Measurements from ENCODE around the gene MOB3C. TPM values are rescaled to one million over a fixed set of nuclear protein-coding genes. Genes with fewer than 3 reads are reported as not detected.

MOB3C gene
- total RNA-seq, 2 donors from 2014 or later, result 12.3 to 20.7 TPM

DNA sequence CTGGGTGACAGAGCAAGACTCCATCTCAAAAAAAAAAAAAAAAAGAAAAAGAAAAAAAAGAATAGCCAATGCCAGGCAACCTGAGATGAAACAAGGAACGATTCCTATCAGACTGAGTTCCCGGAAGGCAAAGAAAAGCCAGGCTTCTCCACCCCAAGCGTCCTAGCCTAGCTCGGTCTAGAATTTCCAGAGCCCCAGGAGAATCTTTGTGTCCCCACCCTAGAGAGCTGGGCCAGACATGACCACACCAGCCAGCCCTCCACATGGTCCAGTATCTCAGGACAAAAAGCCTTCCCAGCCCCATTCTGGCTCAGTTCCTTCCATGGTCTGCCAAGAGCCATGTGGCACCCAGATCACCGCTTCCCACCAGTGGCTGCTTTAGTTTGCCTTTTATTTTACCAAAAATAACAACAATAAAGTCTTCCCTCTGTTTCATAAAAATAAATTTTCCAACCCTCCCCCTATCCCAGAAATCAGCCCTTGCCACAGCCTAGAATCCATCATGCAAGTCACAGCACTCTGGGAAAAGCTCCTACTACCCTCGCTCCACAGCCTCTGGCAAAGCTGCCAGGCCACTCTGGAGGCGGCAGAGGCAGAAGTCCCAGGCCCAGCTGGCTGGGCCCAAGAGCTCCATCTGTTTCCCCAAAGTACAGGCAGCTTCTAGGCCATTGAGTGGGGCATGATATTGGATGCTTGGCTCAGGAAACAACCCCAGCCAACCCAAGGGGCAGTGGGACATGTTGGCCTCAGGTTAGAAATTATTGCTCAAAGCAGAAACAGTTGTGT is 9.1 kb downstream of the MOB3C start:
- no peaks in the 10 kb centered on the region for H3K9me3 Mint-ChIP-seq
- DNase-seq (ENCODE audit: low spot score), result no peak
- no peaks in the 10 kb centered on the region for H3K36me3 Mint-ChIP-seq
- ATAC-seq, result no peak
- H3K27me3 Mint-ChIP-seq, result no peaks in the 10 kb centered on the region
- H3K4me1 Mint-ChIP-seq (ENCODE audit: low read depth in 2 of 2), result peaks cover 36 to 39% of the 10 kb centered on the region in 2 donors
- no peak overlapping the region for H3K4me3 Mint-ChIP-seq
- H3K27ac Mint-ChIP-seq, result no peak overlapping the region

DNA sequence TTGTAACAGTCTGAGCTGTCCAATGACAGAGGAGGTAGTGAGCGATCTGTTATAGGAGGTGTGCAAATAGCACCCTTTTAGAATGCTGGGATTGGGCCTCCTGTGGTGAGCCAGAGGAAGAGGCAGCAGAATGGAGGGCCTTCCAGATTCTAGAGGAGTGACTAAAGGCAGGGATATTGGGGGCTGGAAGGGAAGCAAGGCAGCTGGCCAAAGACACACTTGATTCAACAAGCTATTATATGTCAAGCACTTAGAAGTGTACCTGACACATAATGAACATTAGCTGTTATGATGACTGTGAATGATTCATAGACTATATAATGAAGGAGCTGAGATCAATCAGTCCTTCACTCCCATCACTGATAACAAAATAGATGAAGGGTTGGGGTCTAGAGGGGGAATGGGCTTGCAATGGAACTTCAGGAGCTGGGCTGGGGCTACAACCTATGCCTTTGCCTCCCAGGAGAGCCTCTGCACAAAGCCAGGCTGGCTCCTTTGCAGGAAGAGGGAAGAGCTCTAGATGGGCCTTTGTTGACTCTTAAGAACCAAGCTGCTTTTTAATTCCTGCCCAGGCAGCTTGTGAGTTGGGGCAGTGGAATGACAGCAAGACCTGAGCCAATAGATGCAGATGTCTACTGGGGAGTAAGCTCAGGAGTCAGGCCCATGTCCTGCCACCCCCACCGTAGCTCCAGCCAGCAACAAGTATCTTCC is 10.2 kb downstream of the MOB3C start:
- Mint-ChIP-seq H3K27ac (peak overlapping the region; percentile 11 to 59), H3K4me1 (ENCODE audit: low read depth in 2 of 2) (peaks cover 40 to 43% of the 10 kb centered on the region in 2 donors), H3K27me3 (no peaks in the 10 kb centered on the region), H3K9me3 (no peaks in the 10 kb centered on the region), H3K36me3 (no peaks in the 10 kb centered on the region), H3K4me3 (peak overlapping the region; percentile 95)
- no peak for ATAC-seq
- DNase-seq (ENCODE audit: low spot score), result no peak

DNA sequence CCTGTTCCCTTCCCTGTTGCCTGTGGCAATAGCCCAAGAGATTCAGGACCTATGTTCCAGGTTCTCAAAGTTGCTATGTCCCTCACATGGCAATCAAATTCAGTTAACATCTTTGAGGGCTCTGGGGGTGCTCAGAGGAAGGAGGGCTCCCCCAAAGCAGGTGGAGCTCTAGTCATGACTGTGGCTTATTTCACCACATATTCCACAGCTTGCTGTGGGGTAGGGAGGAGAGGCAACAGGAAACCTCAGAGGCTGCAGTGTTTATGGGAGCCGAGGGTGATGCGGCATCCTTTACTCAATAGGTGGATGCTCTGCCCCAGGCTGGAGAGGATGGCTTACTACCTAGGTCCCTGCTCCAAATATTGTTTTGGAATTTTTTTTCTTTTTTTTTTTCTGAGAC is 11.4 kb downstream of the MOB3C start:
- Mint-ChIP-seq H3K9me3 (no peaks in the 10 kb centered on the region), H3K4me3 (peak overlapping the region; percentile 95), H3K27me3 (no peaks in the 10 kb centered on the region), H3K4me1 (ENCODE audit: low read depth in 2 of 2) (peaks cover 46 to 49% of the 10 kb centered on the region in 2 donors), H3K27ac (peak overlapping the region in 1 of 2 donors; percentile 92), H3K36me3 (no peaks in the 10 kb centered on the region)
- DNase-seq (ENCODE audit: low spot score), result no peak
- ATAC-seq, result no peak

DNA sequence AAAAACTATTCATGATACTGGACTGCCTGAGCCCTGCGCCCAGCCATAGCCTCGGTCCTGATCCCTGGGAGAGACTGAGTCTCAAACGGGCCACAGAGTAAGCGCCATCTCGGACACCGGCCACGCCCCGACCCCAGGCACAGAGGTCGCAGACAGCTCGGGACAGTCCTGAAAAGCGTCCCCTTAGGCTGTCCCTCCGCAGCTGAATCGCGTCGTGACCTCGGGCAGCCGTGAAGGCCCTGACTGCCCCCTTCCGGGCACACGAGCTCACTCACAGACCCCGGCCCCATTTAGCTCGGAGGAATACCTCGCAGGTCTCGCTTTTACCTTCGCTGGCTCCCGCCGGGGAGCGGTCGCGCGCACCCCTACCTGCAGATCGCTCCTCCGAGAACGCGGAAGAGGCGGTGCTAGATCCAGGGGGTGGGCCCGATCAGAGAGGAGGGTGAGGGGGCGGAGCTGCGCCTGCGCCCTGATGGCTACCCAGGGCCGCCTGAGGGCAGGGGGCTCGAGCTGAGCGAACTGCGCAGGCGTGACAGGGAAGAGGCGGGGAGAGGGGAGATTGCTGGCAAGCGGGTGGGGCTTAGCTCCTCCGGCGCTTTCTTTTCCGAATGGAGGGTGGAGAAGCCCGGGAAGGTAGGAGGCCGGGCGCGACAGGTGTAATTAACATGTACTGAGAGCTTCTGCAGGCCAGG is 12.6 kb downstream of the MOB3C start, which contains the start of gene MKNK1:
MKNK1 (minus strand) TSS at position 411 of the 692 bp plus-strand sequence. CDS start 20,941 bp downstream, outside the sequence.
- ATAC-seq, result peak; percentile 98 to 99
- no peaks in the 10 kb centered on the region for H3K36me3 Mint-ChIP-seq
- peak within 1 kb of the TSS; percentile 73 to 92 for H3K27ac Mint-ChIP-seq
- peak within 1 kb of the TSS; percentile 95 for H3K4me3 Mint-ChIP-seq
- DNase-seq (ENCODE audit: low spot score), result peak; percentile 98
- H3K27me3 Mint-ChIP-seq, result no peaks in the 10 kb centered on the region
- H3K4me1 Mint-ChIP-seq (ENCODE audit: low read depth in 2 of 2), result peaks cover 52 to 57% of the 10 kb centered on the region in 2 donors
- no peaks in the 10 kb centered on the region for H3K9me3 Mint-ChIP-seq

DNA sequence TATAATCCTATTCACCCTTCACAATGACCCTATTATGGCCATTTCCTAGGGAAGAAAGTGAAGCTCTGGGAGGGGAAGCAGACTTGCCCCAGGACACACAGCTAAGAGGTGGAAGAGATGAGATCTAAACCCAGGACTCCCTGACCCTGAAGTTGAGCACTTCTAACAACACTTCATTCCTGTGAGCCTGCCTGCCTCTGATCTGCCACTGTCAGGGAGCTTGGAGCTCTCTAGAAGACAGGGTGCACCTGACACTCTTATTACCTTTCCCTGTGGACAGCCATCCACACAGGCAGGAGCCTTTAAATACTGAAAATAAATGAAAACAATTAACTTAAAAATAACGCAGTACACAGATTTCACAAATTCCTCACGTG is 13.1 kb downstream of the MOB3C start:
- Mint-ChIP-seq H3K36me3 (no peaks in the 10 kb centered on the region), H3K9me3 (no peaks in the 10 kb centered on the region), H3K27ac (peak overlapping the region; percentile 73 to 92), H3K4me1 (ENCODE audit: low read depth in 2 of 2) (peaks cover 56 to 59% of the 10 kb centered on the region in 2 donors), H3K4me3 (peak overlapping the region; percentile 95), H3K27me3 (no peaks in the 10 kb centered on the region)
- ATAC-seq (no peak), DNase-seq (ENCODE audit: low spot score) (no peak)

DNA sequence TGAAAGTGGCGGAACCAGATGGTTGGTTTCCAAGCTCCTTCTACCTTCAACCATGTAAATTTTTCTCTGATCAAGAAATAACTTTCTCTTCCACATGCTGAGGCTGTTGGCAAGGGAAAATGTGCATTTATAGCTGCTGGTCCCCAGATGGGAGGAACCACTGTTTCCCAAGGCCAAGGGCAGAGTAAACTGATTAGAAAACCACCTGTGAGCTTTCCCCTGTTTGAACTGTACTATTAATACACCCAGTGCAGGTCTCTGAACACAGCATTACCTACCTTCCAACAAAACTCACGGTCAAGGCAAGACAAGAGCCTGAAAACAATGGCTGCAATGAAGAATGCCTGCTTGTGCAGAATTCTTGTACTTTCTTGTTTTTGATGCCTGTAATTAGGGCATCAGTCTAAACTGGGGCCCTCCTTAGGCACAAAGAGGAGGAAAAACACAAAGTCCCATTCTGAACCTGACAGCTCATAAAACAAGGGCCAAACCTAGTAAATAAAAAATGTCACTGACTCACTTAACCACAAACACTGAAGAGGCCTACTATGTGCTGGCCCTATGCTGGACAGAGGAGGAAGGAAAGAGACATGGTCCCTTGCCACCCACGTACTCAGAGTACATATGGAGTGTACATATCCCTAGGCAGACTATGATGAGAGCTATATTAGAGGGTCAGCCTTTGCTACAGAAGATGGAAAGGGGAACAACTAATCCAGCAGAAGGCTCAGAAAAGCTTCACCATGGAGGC is 15.2 kb downstream of the MOB3C start:
- Mint-ChIP-seq H3K27me3 (no peaks in the 10 kb centered on the region), H3K9me3 (no peaks in the 10 kb centered on the region), H3K27ac (no peak overlapping the region), H3K4me3 (no peak overlapping the region), H3K36me3 (no peaks in the 10 kb centered on the region), H3K4me1 (ENCODE audit: low read depth in 2 of 2) (peaks cover 56 to 58% of the 10 kb centered on the region in 2 donors)
- ATAC-seq (no peak), DNase-seq (ENCODE audit: low spot score) (no peak)

DNA sequence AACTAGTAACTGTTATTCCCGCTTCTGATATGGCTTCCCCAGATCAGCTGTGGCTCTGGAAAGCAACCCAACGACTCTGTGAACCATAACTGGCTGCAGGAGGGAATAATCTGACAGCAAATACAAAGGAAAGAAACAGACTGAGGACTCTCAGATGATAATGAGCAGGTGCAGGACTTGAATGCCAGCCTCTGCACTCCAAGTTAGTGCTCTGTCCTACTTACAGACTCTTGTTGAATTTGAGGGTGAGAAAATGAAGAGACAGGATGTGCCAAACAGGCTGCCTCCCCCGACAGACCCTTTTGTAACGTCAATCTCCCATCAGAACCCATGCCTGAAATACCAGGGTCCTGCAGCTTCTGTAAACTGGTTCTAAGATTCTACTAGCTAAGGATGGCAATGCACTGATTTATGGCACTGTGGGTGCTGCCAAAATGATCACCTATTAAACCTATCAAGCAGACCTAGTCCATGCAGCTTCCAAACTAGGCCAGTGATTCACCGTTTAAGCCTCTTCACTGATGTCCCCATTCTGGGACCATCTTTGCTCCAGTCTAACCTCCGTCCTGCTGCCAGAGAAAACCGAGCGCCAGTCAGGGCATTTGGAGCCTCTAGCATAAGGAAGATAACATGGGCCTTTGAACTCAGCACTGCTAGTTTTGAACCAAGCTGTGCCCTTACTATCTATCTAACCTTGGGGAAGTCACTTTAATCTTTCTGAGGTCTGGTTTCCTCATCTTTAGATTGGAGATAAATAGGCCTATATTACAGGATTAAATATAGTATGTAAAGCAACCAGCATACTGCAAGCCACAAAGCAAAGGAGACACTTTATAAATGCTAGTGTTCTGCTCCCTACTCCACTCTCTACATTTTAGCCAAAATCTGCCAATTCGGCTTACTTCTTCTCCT is 17.3 kb downstream of the MOB3C start:
- ATAC-seq (no peak), DNase-seq (ENCODE audit: low spot score) (no peak)
- H3K9me3 Mint-ChIP-seq, result no peaks in the 10 kb centered on the region
- no peak overlapping the region for H3K4me3 Mint-ChIP-seq
- peaks cover 58 to 60% of the 10 kb centered on the region in 2 donors for H3K4me1 Mint-ChIP-seq (ENCODE audit: low read depth in 2 of 2)
- H3K27ac Mint-ChIP-seq, result peak overlapping the region; percentile 1 to 54
- H3K36me3 Mint-ChIP-seq, result no peaks in the 10 kb centered on the region
- H3K27me3 Mint-ChIP-seq, result no peaks in the 10 kb centered on the region

DNA sequence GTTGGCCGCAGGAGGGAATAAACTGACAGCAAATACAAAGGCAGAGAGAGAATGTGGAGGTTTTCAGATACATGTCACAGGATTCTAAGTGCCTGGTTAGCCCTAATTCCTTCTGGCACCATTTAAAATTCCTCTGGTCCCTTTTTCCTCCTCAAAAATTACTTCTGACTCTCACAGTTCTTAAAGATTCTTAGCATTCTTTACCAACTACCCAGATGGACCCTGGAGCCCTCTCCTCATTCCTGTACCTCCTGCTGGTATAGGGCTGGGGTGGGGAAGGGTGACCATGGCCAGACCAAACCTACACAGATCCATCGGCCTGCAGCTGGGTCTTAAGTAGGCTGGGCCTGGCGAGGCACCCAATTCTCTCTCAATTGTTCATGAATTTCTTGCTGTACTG is 19.8 kb downstream of the MOB3C start:
- peaks cover 49 to 60% of the 10 kb centered on the region in 2 donors for H3K4me1 Mint-ChIP-seq (ENCODE audit: low read depth in 2 of 2)
- H3K27me3 Mint-ChIP-seq, result no peaks in the 10 kb centered on the region
- peaks cover 16% of the 10 kb centered on the region for H3K36me3 Mint-ChIP-seq
- no peak overlapping the region for H3K4me3 Mint-ChIP-seq
- DNase-seq (ENCODE audit: low spot score) (no peak), ATAC-seq (no peak)
- no peaks in the 10 kb centered on the region for H3K9me3 Mint-ChIP-seq
- H3K27ac Mint-ChIP-seq, result no peak overlapping the region

DNA sequence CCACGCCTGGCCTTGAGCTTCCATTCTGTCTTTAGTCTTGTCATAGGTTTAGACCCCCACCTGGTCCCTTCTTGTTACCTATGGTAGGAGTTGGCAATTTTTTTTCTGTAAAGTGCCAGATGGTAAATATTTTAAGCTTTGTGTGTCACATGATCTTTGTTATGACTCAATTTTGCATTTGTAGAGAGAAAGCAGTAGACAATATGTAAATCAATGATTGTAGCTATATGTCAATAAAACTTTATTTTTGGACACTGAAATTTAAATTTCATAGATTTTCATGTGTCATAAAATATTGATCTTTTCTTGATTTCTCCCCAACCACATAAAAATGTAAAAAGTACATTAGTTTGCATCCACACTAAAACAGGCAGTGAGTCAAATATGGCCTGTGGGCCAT is 20.6 kb downstream of the MOB3C start:
- no peak for ATAC-seq
- no peaks in the 10 kb centered on the region for H3K27me3 Mint-ChIP-seq
- H3K36me3 Mint-ChIP-seq, result peaks cover 17% of the 10 kb centered on the region
- peaks cover 43 to 52% of the 10 kb centered on the region in 2 donors for H3K4me1 Mint-ChIP-seq (ENCODE audit: low read depth in 2 of 2)
- H3K9me3 Mint-ChIP-seq, result no peaks in the 10 kb centered on the region
- DNase-seq (ENCODE audit: low spot score), result no peak
- peak overlapping the region; percentile 67 for H3K4me3 Mint-ChIP-seq
- peak overlapping the region; percentile 40 to 56 for H3K27ac Mint-ChIP-seq

DNA sequence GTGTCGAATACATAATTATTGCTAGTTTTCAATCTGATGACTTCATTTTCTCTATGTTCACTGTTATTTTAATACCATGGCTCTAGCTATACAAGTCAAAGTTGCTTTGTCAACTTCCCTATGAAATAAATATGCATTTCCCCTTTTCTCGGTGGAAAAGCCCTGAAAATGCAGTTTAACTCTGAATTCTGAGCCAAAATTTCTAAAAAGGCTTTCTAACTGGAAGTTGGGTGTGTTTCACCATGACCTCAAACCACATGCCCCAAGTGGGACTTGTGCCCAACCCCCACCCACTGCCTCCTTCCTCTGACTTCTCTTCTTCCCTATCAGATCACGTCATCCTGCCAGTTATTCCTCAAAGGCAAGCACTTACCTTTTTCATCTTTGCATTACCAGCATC is 21.5 kb downstream of the MOB3C start:
- H3K9me3 Mint-ChIP-seq, result no peaks in the 10 kb centered on the region
- no peaks in the 10 kb centered on the region for H3K27me3 Mint-ChIP-seq
- ATAC-seq (no peak), DNase-seq (ENCODE audit: low spot score) (no peak)
- peak overlapping the region; percentile 40 to 56 for H3K27ac Mint-ChIP-seq
- H3K36me3 Mint-ChIP-seq, result peaks cover 25% of the 10 kb centered on the region
- peak overlapping the region; percentile 67 for H3K4me3 Mint-ChIP-seq
- peaks cover 38 to 51% of the 10 kb centered on the region in 2 donors for H3K4me1 Mint-ChIP-seq (ENCODE audit: low read depth in 2 of 2)

DNA sequence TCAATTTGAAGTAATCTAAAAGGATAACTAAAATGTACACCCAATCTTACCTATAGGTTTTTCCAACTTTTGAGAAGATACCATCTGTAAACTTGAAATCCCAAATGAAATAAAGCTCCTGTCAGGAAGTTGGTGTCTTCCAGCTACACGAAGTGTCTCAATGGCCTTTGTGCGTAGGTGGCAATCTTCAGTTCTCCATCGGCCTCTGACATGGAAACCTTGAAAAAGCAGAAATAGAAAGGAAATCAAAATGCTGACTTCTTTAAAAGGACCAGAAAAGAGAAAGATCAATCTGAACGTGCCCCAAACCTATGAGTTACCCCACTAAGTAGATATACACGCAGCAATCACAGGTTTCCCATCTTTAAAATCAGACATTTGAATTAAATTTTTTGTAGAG is 22.5 kb downstream of the MOB3C start:
- Mint-ChIP-seq H3K4me3 (no peak overlapping the region), H3K9me3 (no peaks in the 10 kb centered on the region), H3K27me3 (no peaks in the 10 kb centered on the region), H3K36me3 (peaks cover 35% of the 10 kb centered on the region), H3K4me1 (ENCODE audit: low read depth in 2 of 2) (peaks cover 27 to 45% of the 10 kb centered on the region in 2 donors), H3K27ac (peak overlapping the region; percentile 40 to 56)
- ATAC-seq, result no peak
- no peak for DNase-seq (ENCODE audit: low spot score)

DNA sequence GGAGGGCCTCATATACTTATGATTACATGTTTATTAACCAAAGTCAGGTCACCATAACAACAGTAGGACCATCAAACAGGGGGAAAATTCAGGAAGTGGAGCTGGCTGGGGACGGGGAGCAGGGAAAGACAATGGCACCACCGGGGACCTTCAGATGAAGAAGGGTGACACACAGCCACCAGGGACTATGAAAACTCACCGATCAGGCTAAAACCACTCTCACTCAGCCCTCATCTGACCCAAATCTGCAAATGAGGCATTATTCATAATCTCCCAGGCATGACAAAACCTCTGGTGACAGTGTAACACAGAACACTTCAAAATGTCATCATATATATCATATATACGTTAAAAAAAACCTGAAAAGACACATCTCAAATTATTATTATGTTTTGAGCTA is 23.8 kb downstream of the MOB3C start:
- Mint-ChIP-seq H3K27me3 (no peaks in the 10 kb centered on the region), H3K4me1 (ENCODE audit: low read depth in 2 of 2) (peaks cover 25 to 43% of the 10 kb centered on the region in 2 donors), H3K27ac (peak overlapping the region in 1 of 2 donors; percentile 34), H3K9me3 (no peaks in the 10 kb centered on the region), H3K36me3 (peaks cover 39% of the 10 kb centered on the region), H3K4me3 (no peak overlapping the region)
- no peak for ATAC-seq
- DNase-seq (ENCODE audit: low spot score), result no peak
